Neural crest cell (in vitro differentiated cells): ENCODE data around the gene C3orf20. TPM values are rescaled to one million over a fixed set of nuclear protein-coding genes. Genes with fewer than 3 reads are reported as not detected.
"Not testable (repeated sequence)": the region's sequence is repeated elsewhere in the genome, so short reads cannot be mapped to it uniquely, and the experiment has no call there.

Experiments used
- DNase-seq: peaks from one replicate; pipeline ENCODE4 v3.0.0; 2021; ENCODE audit warnings: low read depth, mixed read lengths, low spot score
- H3K27ac Mint-ChIP-seq: one replicate; pipeline ENCODE4 v1.8.0; 2021; ENCODE audit warnings: mild to moderate bottlenecking, mixed read lengths; ENCODE audit not compliant: unreplicated experiment
- H3K27me3 Mint-ChIP-seq: 2 replicates; pipeline ENCODE4 v1.8.0; 2021; ENCODE audit warnings: low read depth, mild to moderate bottlenecking, mixed read lengths
- H3K36me3 Mint-ChIP-seq: 2 replicates; pipeline ENCODE4 v1.8.0; 2021; ENCODE audit warnings: low read depth, mild to moderate bottlenecking, mixed read lengths
- H3K4me1 Mint-ChIP-seq: 2 replicates; pipeline ENCODE4 v1.8.0; 2021; ENCODE audit warnings: mixed read lengths
- H3K4me3 Mint-ChIP-seq: one replicate; pipeline ENCODE4 v1.8.0; 2021; ENCODE audit warnings: mild to moderate bottlenecking, mixed read lengths
- H3K9me3 Mint-ChIP-seq: 2 replicates; pipeline ENCODE4 v1.8.0; 2021; ENCODE audit warnings: mixed read lengths
- total RNA-seq: library from RNA; stranded (reverse); gene quantifications from 2 replicates; pipeline ENCODE4 v1.2.1, GENCODE V29; 2021
- TF ChIP-seq, protein P1 (sequence below): fragments of 200-600 bp; sonication (generic); conservative IDR thresholded peaks from 2 replicates; pipeline ENCODE4 v1.5.0; 2021; ENCODE audit warnings: antibody characterized with exemption, mild to moderate bottlenecking

C3orf20 gene
- total RNA-seq, 1 donor from 2014 or later = 0.14 TPM

DNA sequence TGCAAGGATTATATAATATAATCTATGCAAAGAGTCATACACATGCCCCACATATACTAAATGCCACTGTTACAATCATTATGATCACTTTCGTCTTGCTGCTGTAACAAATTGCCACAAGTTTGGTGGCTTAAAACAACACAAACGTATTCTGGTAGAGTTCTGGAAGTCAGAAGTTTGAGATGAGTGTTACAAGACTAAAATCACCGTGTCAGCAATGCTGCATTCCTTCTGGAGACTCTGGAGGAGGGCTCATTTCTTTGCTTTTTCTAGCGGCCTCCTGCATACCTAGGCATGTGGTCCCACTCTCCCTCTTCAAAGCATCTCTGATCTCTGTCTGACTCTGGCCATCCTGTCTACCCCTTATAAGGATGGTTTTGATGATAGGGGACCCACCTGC is 24.7 kb upstream of the C3orf20 start:
- peaks cover 4% of the 10 kb centered on the region for H3K9me3 Mint-ChIP-seq
- DNase-seq = no peak
- H3K36me3 Mint-ChIP-seq = no peaks in the 10 kb centered on the region
- TF ChIP-seq, protein P1, sequence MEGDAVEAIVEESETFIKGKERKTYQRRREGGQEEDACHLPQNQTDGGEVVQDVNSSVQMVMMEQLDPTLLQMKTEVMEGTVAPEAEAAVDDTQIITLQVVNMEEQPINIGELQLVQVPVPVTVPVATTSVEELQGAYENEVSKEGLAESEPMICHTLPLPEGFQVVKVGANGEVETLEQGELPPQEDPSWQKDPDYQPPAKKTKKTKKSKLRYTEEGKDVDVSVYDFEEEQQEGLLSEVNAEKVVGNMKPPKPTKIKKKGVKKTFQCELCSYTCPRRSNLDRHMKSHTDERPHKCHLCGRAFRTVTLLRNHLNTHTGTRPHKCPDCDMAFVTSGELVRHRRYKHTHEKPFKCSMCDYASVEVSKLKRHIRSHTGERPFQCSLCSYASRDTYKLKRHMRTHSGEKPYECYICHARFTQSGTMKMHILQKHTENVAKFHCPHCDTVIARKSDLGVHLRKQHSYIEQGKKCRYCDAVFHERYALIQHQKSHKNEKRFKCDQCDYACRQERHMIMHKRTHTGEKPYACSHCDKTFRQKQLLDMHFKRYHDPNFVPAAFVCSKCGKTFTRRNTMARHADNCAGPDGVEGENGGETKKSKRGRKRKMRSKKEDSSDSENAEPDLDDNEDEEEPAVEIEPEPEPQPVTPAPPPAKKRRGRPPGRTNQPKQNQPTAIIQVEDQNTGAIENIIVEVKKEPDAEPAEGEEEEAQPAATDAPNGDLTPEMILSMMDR = no peak
- peaks cover 21% of the 10 kb centered on the region for H3K27me3 Mint-ChIP-seq
- H3K4me1 Mint-ChIP-seq = peaks cover 28% of the 10 kb centered on the region
- no peak overlapping the region for H3K27ac Mint-ChIP-seq
- H3K4me3 Mint-ChIP-seq = peak overlapping the region; percentile 88

DNA sequence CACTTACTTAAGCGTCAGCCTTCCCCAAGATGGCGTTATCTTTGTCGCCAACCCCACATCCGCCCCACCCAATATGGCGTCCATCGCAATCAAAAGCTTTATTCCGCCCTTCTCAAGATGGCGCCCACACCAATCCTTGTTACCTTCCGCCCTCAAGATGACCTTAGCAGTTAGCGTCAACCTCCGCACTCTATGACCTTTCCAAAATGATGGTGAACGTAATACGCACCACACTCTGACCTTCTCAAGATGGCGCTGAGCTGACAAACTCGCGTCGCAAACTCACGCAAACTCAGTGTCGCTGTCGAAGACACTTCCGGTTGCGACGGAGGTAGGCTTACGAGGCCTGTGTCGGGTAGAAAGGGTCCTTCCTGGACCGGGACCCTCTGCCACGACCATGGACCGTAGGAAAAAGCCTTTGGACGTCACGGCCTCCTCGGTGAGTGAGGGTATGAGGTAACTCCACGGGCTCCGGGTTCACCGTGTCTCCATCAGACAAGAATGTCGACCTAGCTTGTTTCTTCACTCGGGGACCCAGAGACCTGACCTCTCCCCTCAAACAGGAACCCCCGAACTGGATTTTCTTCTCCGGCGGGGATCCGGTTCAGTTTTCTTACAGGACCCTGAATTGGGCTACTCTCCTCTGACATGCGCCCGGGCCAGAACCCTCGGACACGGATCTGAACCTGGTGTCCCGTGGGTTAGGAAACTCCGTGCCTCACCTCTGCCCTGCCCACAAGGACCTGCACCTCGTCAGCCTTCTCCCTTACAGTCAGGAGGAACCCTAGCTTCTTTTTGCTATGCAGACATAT is 23.3 kb upstream of the C3orf20 start, which contains the start of gene CCDC174:
Gene CCDC174 (plus strand): TSS at position 323 of the 812 bp plus-strand sequence. CDS start 75 bp downstream, at position 398.
- Mint-ChIP-seq H3K27me3 (peaks cover 19% of the 10 kb centered on the region), H3K9me3 (peaks cover 4% of the 10 kb centered on the region), H3K27ac (peak within 1 kb of the TSS; percentile 99), H3K4me3 (peak within 1 kb of the TSS; percentile 88), H3K36me3 (no peaks in the 10 kb centered on the region), H3K4me1 (peaks cover 28% of the 10 kb centered on the region)
- DNase-seq = peak; percentile 82
- TF ChIP-seq, protein P1 = no peak

DNA sequence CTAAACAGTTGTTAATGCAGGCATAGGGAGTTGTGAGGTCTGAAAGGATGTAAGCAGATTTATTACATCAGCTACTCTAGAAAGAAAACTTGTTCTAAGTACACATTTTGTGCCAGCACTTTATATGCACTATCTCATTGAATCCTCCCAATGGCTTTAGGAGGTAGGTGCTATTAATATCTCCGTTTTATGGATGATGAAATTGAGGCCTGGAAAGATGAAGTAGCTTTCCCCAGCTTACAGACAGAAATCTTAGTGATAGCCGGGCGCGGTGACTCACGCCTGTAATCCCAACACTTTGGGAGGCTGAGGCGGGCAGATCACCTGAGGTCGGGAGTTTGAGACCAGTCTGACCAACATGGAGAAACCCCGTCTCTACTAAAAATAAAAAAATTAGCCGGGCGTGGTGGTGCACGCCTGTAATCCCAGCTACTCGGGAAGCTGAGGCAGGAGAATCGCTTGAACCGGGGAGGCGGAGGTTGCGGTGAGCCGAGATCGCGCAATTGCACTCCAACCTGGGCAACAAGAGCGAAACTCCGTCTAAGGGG is 22.5 kb upstream of the C3orf20 start:
- H3K27me3 Mint-ChIP-seq = peaks cover 16% of the 10 kb centered on the region
- peaks cover 28% of the 10 kb centered on the region for H3K4me1 Mint-ChIP-seq
- H3K4me3 Mint-ChIP-seq = peak overlapping the region; percentile 88
- not testable (repeated sequence) for H3K36me3 Mint-ChIP-seq, DNase-seq, H3K9me3 Mint-ChIP-seq
- peak overlapping the region; percentile 99 for H3K27ac Mint-ChIP-seq

DNA sequence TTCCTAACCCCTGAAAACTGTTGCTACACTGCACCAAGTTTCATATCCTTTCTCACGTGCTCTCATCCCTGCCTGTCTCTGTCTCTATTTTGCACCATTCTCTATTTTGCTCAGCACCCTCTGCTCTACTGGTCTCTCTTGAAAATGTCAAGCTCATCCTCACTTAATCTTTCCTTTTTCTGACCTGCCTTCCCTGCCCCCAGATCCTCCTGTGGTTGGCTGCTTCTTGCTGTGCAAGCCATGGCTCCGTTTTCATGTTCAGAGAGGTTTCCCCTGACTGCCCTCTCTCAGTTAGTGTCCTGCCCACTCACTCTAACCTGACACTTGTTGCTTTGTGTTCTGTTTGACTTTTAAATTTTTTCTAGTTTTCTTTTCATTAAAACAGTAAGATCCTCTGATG is 17.4 kb upstream of the C3orf20 start:
- H3K9me3 Mint-ChIP-seq = no peaks in the 10 kb centered on the region
- no peak for DNase-seq
- no peaks in the 10 kb centered on the region for H3K27me3 Mint-ChIP-seq
- no peak overlapping the region for H3K4me3 Mint-ChIP-seq
- H3K4me1 Mint-ChIP-seq = peaks cover 8% of the 10 kb centered on the region
- peak overlapping the region; percentile 58 for H3K27ac Mint-ChIP-seq
- TF ChIP-seq, protein P1 = no peak
- peaks cover 6% of the 10 kb centered on the region for H3K36me3 Mint-ChIP-seq

DNA sequence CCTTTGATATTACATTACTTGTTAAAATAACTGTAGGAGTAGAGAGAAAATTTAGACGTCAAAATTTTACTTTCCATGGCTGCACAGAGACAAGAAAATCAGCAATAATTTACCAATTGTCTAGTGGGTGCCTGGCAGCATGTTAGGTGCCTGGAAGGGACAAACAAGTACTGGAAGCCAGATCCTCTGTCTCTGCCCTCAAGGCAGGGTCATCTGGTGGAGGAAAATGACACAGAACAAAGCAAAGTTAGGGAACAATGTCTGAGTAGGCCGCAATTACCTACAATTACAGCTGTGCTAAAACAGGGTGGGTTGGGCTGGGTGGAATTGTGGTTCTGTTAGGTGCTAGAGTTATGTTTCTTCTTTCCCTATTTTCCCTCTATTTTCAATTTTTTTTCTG is 16.0 kb upstream of the C3orf20 start:
- Mint-ChIP-seq H3K9me3 (no peaks in the 10 kb centered on the region), H3K4me3 (no peak overlapping the region), H3K27me3 (no peaks in the 10 kb centered on the region), H3K4me1 (peaks cover under 1% of the 10 kb centered on the region), H3K27ac (no peak overlapping the region), H3K36me3 (peaks cover 6% of the 10 kb centered on the region)
- no peak for DNase-seq
- TF ChIP-seq, protein P1 = no peak

DNA sequence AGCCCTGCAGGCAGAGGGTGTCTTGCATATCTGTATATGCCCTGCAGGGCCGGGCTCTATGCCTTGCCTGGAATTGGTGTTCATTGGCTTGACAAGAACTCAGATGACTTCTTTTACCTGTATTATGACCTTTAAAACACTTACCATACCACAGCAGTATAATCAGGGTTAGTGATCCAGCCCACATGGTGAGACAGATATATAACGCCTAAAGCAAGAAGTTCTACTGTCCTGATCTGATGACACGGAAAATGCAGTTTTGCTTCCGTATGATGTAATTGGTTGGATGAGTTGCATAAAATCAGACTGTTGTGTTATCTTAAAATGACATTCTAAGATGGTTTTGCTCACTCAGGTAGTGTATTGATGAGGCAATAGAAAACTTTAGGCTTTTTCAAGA is 14.0 kb upstream of the C3orf20 start:
- Mint-ChIP-seq H3K4me3 (no peak overlapping the region), H3K4me1 (no peaks in the 10 kb centered on the region), H3K27ac (no peak overlapping the region), H3K9me3 (no peaks in the 10 kb centered on the region), H3K27me3 (no peaks in the 10 kb centered on the region), H3K36me3 (peaks cover 10% of the 10 kb centered on the region)
- TF ChIP-seq, protein P1 = no peak
- DNase-seq = no peak
